ENCODE data around the gene S100A14.
"Not testable (repeated sequence)": the region's sequence is repeated elsewhere in the genome, so short reads cannot be mapped to it uniquely, and the experiment has no call there.

Gene S100A14

DNA sequence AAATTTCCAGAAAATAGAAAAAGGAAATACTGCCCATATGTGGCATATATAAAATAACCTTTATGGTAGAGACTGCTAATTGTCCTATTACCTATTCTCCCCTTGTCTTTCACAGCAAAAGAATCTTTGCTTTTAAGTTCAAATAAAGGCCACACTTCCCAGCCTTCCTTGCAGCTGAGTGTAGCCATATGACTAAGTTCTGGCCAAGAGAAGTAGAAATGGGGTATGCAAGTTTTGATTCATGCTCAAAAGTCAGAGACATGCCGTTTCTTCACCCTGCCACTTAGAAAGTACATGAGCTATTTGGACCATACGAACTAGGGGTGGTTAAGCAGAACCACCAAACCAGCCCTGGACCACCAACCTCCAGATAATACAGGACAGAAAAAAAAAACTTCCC lies 32.1 kb downstream of the S100A14 start:
- DNase-seq = no peak

DNA sequence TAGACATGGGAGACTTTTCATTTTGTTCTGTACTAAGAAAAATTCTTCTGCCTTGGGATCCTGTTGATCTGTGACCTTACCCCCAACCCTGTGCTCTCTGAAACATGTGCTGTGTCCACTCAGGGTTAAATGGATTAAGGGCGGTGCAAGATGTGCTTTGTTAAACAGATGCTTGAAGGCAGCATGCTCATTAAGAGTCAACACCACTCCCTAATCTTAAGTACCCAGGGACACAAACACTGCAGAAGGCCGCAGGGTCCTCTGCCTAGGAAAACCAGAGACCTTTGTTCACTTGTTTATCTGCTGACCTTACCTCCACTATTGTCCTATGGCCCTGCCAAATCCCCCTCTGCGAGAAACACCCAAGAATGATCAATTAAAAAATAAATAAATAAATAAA lies 32.6 kb downstream of the S100A14 start:
- not testable (repeated sequence) for DNase-seq

DNA sequence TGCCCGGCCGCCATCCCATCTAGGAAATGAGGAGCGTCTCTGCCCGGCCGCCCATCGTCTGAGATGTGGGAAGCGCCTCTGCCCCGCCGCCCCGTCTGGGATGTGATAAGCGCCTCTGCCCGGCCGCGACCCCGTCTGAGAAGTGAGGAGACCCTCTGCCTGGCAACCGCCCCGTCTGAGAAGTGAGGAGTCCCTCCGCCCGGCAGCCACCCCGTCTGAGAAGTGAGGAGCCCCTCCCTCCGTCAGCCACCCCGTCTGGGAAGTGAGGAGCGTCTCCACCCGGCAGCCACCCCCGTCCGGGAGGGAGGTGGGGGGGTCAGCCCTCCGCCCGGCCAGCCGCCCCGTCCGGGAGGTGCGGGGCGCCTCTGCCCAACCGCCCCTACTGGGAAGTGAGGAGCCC lies 33.3 kb downstream of the S100A14 start:
- DNase-seq = not testable (repeated sequence)

DNA sequence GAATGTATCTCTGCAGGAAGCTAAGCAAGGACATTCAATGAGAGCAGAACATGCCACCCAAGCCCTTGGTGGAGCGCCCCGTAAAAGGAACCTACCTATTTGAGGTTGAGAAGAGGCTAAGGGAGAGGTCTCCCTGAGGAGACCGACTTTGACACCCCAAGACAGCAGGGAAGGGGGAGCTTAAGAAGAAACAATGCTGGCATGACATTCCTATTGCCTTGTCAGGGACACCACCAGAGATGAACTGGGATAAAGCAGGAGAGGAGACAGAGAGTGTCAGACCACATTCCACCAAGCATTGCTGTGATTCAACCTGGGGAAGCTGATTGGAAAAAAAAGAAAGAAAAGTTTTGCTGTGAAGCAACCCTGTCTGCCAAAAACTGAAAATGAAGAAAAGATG lies 37.2 kb downstream of the S100A14 start:
- DNase-seq = no peak

DNA sequence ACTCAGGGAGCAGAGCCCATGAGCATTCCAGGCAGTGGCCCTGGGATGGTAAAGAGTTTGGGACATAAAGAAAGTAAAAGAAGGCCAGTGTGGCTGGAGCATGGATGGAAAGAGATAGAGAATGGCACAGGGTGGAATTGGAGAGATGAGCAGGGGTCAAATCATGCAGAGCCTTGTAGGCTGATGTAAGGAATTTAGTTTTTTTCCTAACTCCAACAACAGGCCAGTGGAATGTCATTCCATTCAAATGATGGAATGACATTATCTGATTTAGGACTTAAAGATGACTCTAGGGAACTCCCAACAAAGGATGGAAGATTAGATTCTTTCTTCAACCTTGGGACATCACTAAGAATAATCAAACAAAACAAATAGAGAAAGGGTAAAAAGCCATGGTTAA lies 37.6 kb downstream of the S100A14 start:
- no peak for DNase-seq

DNA sequence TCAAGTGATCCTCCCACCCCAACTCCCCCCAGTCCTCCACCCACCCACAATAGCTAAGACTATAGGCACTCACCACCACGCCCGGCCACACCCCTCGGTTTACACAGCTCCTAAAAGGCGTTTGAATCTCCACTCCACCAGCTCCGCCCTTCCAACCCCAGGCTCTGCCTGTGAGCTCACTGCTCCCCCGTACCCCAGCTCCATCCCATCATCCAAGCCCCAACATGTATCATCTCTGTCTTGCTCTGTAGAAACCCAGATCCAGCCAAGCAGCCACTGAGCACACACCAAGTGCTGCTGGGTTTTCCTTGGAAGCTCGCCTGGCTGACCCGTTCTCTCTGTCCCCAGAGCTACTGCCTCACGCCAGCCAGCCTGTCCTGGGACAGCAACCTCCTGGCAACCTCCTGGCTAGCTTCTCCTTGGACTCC lies 38.5 kb downstream of the S100A14 start:
- no peak for DNase-seq

DNA sequence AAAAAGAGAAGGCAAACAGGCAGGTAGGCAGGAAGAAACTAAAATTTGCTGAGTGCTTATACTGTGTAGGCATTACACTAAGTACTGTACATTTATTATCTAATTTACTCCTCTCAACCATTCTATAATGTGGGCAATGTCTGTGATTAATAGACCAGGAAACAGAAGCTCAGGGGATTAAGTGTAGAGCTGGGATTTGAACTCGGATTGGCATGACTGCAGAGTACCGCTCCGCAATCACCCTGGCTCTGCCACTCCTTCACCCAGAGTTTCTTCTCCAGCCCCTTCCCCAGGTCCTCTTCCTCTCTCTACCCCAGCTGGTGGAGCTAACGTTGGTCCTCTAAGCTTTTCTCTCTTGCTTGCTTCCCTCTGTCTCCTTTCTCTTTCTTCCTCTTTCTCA lies 39.0 kb downstream of the S100A14 start:
- DNase-seq = no peak

DNA sequence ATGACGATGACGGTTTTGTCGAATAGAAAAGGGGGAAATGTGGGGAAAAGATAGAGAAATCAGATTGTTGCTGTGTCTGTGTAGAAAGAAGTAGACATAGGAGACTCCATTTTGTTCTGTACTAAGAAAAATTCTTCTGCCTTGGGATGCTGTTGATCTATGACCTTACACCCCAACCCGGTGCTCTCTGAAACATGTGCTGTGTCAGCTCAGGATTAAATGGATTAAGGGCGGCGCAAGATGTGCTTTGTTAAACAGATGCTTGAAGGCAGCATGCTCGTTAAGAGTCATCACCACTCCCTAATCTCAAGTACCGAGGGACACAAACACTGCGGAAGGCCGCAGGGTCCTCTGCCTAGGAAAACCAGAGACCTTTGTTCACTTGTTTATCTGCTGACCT lies 40.6 kb downstream of the S100A14 start:
- DNase-seq = not testable (repeated sequence)

DNA sequence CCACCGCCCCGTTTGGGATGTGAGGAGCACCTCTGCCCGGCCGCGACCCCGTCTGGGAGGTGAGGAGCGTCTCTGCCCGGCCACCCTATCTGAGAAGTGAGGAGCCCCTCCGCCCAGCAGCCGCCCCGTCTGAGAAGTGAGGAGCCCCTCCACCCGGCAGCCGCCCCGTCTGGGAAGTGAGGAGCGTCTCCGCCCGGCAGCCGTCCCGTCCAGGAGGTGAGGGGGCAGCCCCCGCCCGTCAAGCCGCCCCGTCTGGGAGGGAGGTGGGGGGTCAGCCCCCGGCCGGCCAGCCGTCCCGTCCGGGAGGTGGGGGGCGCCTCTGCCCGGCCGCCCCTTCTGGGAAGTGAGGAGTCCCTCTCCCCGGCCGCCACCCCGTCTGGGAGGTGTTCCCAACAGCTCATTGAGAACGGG lies 41.0 kb downstream of the S100A14 start:
- DNase-seq = not testable (repeated sequence)

DNA sequence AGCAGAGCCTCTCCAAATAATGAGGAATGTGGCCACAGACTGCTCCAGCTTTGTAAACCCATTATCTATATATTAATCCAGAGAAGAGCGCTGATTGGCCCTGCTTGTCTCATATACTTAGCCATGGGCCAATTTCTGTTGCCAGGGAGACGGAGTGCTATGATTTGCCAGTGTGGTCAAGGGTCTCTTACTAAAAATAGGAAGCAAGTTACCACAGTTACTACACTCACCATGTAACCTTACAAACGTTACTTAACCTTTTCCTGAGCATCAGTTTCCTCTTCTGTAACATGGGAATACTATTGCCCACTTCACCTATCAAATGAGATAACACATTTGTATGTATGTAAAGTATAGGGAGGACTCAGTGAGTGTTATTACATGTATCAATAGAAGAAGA lies 42.8 kb downstream of the S100A14 start:
- DNase-seq = no peak

DNA sequence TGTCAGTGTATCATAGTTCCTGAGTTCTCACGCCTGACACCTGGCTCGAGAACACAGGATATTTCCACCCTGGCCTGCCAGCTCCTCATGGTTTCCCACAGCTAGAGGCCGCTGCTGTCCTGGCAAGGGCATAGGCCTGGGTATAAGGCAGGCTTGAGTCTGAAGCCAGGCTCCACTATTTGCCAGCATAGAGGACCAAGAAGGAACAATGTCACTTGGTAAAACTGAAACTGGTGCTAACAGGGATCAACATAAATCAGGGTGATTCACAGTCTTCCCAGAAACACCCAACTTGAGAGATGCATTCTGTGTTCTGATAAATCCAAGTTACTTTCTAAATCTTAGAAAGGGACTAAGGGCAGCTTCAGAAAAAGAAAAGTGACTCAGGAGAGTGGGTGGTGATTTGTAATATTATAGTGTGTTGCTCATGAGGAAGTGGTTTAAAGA lies 43.5 kb downstream of the S100A14 start:
- DNase-seq = peak; percentile 61

DNA sequence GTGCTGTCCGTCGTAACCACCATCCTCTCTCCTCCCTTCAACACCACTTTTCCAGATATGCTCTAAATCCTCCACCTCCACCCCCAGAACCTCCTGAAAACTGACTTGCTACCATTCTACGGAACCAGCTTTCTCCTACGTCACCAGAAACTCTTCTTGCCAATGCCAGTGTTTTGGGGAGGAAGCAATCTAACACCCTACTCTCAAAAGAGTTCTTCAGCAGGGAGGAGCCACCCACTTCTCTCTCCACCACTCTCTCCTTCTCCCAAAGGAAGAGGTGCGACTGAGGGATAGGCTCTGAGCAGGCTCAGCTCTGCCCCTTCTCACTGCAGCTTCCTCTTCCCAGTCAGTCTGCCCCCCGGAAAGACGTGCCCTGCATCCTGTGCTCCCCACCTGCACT lies 44.4 kb downstream of the S100A14 start:
- DNase-seq = no peak

DNA sequence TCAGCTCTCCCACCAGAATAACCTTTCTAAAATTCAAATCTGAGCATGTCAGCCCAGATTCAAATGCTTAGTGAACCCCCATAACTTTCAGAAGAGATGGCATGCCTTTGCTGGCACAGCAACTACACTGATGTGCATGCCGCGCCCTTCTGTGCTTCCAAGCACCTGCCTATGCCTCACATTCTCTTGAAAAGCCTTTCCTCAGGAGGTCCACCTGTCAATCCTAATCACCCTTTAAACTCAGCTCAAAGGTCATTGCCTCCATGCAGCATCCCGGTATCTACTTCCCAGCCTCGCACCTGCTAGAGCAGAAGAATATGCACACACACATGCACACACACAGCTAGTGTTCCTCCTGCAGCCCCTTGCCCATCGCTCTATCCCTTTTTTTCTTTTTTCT lies 45.3 kb downstream of the S100A14 start:
- DNase-seq = no peak

DNA sequence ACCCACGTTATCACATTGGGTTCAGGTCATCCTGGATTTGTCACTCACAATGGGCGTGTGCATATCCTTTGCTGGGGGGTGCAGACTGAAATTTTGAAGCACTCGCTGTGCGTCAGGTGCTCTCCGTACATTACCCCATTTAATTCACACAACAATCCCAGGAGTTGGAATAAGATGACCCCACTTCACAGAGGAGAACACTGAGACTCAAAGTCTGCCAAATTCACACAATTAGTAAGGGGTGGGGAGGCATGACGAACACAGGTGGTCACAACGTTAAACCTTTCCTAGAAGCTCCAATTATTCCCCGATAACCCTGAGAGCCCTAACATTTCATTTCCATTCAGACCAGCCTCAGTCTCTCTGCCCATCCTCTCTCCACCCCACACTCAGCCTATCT lies 46.7 kb downstream of the S100A14 start:
- DNase-seq = no peak

DNA sequence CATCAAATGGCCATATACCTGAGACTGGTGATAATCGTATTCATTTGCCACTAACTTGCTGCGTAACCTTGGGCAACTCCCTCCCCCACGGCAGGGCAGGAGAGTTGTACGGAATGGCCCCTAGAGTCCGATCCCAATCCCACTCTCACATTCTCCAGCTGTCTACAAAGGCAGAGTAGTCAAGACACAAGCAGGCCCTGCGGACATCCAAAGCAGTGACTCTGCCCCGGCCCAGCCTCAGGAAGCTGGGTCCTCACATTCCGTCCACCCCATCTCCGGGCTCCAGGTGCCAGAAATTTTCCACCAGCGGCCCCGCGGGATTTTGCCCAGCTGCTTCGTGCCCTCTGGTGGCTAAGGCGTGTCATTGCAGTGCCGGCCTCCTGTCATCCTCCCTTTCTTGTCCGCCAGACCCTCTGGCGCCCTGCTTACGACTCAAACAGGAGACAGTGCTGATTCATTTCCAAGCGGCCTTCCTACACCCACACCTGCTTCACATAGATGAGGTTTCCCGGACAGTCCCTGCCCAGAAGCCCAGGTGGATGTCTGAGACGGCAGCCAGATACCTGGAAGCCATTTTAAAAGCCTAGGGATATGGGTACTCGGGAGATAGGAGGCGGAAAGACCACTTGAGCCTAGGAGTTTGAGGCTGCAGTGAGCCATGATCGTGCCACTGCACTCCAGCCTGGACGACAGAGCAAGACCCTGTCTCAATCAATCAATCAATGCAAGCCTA lies 47.6 kb downstream of the S100A14 start:
- peak; percentile 85 for DNase-seq

DNA sequence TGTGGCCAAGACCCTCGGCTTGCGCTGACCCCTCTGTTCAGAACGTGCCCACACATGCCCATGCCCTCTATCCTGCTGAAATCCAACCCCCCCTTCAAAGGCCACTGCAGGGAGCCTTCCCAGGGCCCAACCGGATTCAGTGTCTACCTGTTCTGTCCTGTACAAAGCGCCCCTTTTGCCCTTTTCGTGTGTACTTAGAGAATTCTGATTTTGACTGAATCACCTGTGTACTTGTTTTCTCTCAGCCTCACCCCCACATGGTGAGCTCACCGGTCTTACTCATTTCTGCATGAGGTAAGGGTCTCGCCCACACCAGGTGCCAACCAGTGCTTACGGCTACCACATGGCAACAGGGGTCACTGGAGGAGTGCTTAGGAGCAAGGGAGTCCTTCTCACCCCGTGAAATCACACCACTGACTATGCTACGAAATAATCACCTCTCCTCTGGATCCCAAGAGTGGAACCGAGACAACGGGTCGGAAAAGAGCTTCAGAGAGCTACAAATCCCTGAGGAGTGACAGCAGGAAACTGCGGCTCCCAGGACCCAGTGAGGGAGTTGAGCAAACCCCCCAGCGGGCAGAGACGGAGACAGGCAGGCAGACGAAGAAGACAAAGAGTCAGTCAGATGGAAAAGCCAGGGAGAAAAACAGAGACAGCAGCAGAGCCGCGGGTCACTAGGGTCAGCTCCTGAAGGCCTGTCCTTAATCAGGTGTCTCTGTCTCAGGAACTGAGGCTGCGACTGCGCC lies 48.3 kb downstream of the S100A14 start:
- no peak for DNase-seq

DNA sequence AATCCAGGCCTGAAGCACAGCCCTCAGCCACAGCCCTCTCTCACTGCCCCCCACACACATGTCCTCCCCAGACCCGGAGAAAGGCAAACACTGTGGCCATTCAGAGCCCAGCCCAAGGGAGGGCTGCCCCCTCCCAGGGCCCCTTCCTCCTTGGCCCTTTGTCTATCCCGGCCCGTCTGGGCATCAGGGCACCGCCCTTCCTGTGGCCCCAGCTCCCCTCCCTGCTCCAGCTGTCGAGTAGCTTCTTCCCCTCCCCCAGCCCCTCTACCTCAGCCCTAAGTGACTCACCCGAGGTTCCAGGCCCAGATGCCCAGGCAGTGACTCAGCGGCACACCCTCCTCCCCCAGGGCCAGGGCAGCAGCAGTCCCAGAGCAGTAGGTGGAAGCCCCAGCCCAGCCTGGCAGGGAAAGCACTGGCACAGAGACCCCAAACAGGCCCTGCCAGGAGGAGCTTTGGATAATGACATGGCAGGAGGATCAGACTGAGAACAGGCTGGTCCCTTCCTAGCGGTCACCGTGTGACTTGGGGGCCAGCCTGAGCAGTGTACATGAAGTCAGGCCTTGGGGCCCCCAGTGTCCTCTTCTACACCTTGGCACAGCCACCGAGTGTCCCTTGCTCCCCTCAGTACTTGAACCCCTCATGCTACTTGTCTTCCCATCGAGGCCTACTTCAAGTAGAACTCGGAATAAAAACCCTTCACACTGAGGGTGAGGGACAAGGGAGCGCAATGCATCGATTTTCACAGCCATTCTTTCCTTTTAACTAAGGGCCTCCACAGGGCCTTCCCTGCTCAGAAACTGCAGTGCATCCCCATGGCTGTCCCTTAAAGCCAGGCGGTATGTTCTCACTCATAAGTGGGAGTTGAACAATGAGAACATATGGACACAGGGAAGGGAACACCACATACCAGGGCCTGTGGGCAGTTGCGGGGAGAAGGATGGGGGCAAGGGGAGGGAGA lies 49.4 kb downstream of the S100A14 start:
- peak; percentile 82 for DNase-seq

DNA sequence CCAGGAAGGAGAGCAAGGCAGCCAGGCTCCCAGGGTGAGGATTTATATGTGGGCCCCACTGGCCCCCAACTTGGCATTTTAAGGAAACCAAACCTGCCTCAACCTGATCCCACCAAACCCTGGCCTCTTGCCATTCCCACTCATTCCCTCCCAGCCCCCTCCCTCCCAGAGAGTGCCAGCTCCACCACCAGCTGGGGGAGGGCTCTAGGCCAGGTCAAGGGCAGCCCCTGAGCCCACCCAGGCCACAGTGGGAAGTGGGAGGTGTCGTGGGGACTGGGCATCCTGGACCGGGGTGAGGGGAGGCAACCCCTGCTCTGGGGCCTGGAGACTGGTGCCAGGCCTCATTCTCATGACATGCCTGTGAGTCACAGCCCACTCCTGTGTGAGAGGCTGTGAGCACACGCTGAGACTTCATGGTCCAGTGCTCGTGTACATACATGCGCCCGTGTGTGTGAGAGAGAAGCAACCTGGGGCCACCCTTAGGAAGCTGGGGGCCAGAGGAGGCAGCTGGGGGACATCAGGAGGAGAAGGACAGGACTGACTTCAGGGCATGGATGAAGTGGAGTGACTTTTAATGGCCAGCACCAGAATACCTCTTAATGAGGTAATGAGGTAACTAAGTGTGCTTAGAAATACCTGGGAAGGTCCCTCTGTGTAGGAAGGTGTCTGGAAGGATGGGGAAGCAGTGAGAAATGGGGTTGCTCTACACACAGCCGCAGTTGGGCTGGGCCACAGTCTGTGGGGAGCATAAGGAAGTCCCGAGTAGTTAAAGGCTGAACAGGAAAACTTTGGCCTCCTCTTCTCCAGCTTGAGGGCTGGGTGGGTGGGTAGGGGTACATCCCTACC lies 50.4 kb downstream of the S100A14 start, which contains the start of gene S100A2:
TSS of gene S100A2 (minus strand) at position 316 of the 846 bp plus-strand sequence. CDS start 1,967 bp downstream, outside the sequence.
- peak; percentile 27 for DNase-seq

Measured in CD4-positive, alpha-beta T cell treated with Interleukin-17A for 1 hour (primary cell).